H1 (cell line): ENCODE data around the gene LAMP1. TPM values are rescaled to one million over a fixed set of nuclear protein-coding genes. Genes with fewer than 3 reads are reported as not detected.
"Not testable (repeated sequence)": the region's sequence is repeated elsewhere in the genome, so short reads cannot be mapped to it uniquely, and the experiment has no call there.

Experiments used
- CTCF ChIA-PET: fragments of 300-600 bp; sonication (Branson Sonifier 250); formaldehyde crosslinking; loops from one replicate; lab custom pipeline; 2021; ENCODE audit not compliant: partially characterized antibody; lab: Charles Lee
- POLR2A ChIA-PET: fragments of 300-600 bp; sonication (Branson Sonifier 250); formaldehyde crosslinking; loops from one replicate; lab custom pipeline; 2021; ENCODE audit warnings: inconsistent platforms; ENCODE audit not compliant: partially characterized antibody; lab: Charles Lee
- DNase-seq, 2 experiments: peaks; one replicate each; pipeline versions ENCODE4 v3.0.0 to v3.0.0-alpha.2; 2010 to 2022; ENCODE audit warnings: low spot score in 2 of 2, low read depth in 1 of 2, mixed read lengths in 1 of 2
- FAIRE-seq: peaks from 2 replicates; lab custom pipeline; 2011; peaks lifted over from hg19 to GRCh38; lab: Jason Lieb, UNC
- H2AFZ ChIP-seq: 2 replicates; pipeline ENCODE4 v1.8.1; 2012; ENCODE audit warnings: low read length, inconsistent platforms
- H2AK5ac ChIP-seq: 2 replicates; pipeline ENCODE4 v1.6.1; 2013; ENCODE audit warnings: low read depth, low read length
- H2BK120ac ChIP-seq: replicated peaks from 2 replicates; pipeline ENCODE3; 2013; ENCODE audit warnings: low read depth, low read length, inconsistent platforms
- H2BK12ac ChIP-seq: 2 replicates; pipeline ENCODE4 v1.6.1; 2013; ENCODE audit warnings: low read depth, low read length
- H2BK15ac ChIP-seq: 2 replicates; pipeline ENCODE4 v1.6.1; 2013; ENCODE audit warnings: low read length
- H2BK20ac ChIP-seq: 2 replicates; pipeline ENCODE4 v1.6.1; 2013; ENCODE audit warnings: low read length
- H2BK5ac ChIP-seq: 2 replicates; pipeline ENCODE4 v1.6.1; 2013; ENCODE audit warnings: low read depth, low read length
- H3K14ac ChIP-seq: 2 replicates; pipeline ENCODE4 v1.6.1; 2013; ENCODE audit warnings: inconsistent platforms; ENCODE audit not compliant: insufficient read length
- H3K18ac ChIP-seq: 2 replicates; pipeline ENCODE4 v1.6.1; 2013; ENCODE audit warnings: low read length; ENCODE audit errors: extremely low read depth
- H3K23ac ChIP-seq: 2 replicates; pipeline ENCODE4 v1.6.1; 2013; ENCODE audit warnings: inconsistent platforms; ENCODE audit not compliant: insufficient read length
- H3K23me2 ChIP-seq: 2 replicates; pipeline ENCODE4 v1.6.1; 2013; ENCODE audit warnings: low read depth, low read length
- H3K27ac ChIP-seq: 2 replicates; pipeline ENCODE4 v1.6.1; 2011; ENCODE audit warnings: low read depth, low read length, inconsistent platforms
- H3K27me3 ChIP-seq, 4 experiments: replicated peaks in 1 of 4; 1 replicate in 1 of 4; 2 replicates in 3 of 4; pipeline versions ENCODE4 v1.6.1 to v1.8.1; 2011 to 2013; ENCODE audit warnings: low read length in 3 of 4, mild to moderate bottlenecking in 3 of 4, inconsistent platforms in 2 of 4, mixed read lengths in 2 of 4, moderate library complexity in 1 of 4; ENCODE audit not compliant: control insufficient read depth in 3 of 4, insufficient read depth in 3 of 4; ENCODE audit errors: extremely low read depth in 1 of 4
- H3K36me3 ChIP-seq, 4 experiments: 2 replicates each; pipeline versions ENCODE4 v1.6.1 to v1.8.1; 2011 to 2013; ENCODE audit warnings: mild to moderate bottlenecking in 4 of 4, low read length in 3 of 4, moderate library complexity in 2 of 4, control low read depth in 1 of 4, inconsistent platforms in 1 of 4; ENCODE audit not compliant: insufficient read depth in 4 of 4, control insufficient read depth in 2 of 4
- H3K4ac ChIP-seq: replicated peaks from 2 replicates; pipeline ENCODE3; 2013; ENCODE audit warnings: low read length, low read depth, mixed read lengths, inconsistent platforms; ENCODE audit not compliant: insufficient read length
- H3K4me1 ChIP-seq, 4 experiments: replicated peaks in 1 of 4; 1 replicate in 1 of 4; 2 replicates in 3 of 4; pipeline versions ENCODE4 v1.6.1 to v1.8.1; 2011 to 2013; ENCODE audit warnings: low read length in 3 of 4, inconsistent platforms in 2 of 4, mixed read lengths in 1 of 4; ENCODE audit not compliant: insufficient read depth in 4 of 4, control insufficient read depth in 3 of 4
- H3K4me2 ChIP-seq, 2 experiments: 2 replicates each; pipeline versions ENCODE4 v1.6.1 to v1.8.1; 2011 to 2013; ENCODE audit warnings: low read depth in 2 of 2, low read length in 2 of 2, control low read depth in 1 of 2, inconsistent platforms in 1 of 2, mild to moderate bottlenecking in 1 of 2; ENCODE audit not compliant: insufficient read depth in 1 of 2
- H3K4me3 ChIP-seq, 4 experiments: fragments of 200-600, 300-600 bp in 1 of 4; sonication (generic), shearing (Covaris generic), sonication (Bioruptor Twin) in 1 of 4; 2 replicates each; pipeline versions ENCODE4 v1.5.1 to v1.8.1; 2011 to 2016; ENCODE audit warnings: low read length in 4 of 4, low read depth in 3 of 4, control low read depth in 2 of 4, inconsistent platforms in 2 of 4, mild to moderate bottlenecking in 2 of 4, mixed read lengths in 1 of 4, moderate library complexity in 1 of 4; ENCODE audit not compliant: insufficient read depth in 2 of 4; ENCODE audit errors: extremely low read depth in 1 of 4
- H3K56ac ChIP-seq: replicated peaks from 2 replicates; pipeline ENCODE3; 2013; ENCODE audit warnings: low read depth, mild to moderate bottlenecking, mixed read lengths, low read length, inconsistent platforms; ENCODE audit not compliant: insufficient read length
- H3K79me1 ChIP-seq: 2 replicates; pipeline ENCODE4 v1.6.1; 2013; ENCODE audit warnings: low read depth, low read length, control low read depth
- H3K79me2 ChIP-seq, 2 experiments: 2 replicates each; pipeline versions ENCODE4 v1.6.1 to v1.8.1; 2012 to 2013; ENCODE audit warnings: low read length in 2 of 2, mild to moderate bottlenecking in 2 of 2, inconsistent platforms in 1 of 2; ENCODE audit not compliant: insufficient read depth in 2 of 2, control insufficient read depth in 1 of 2
- H3K9ac ChIP-seq, 4 experiments: replicated peaks in 1 of 4; 1 replicate in 1 of 4; 2 replicates in 3 of 4; pipeline versions ENCODE4 v1.6.1 to v1.8.1; 2011 to 2013; ENCODE audit warnings: low read depth in 3 of 4, low read length in 3 of 4, control low read depth in 2 of 4, mild to moderate bottlenecking in 2 of 4, moderate library complexity in 2 of 4, inconsistent platforms in 1 of 4; ENCODE audit errors: extremely low read depth in 1 of 4
- H3K9me3 ChIP-seq, 2 experiments: 2 replicates each; pipeline versions ENCODE4 v1.6.1 to v1.8.1; 2012 to 2013; ENCODE audit warnings: mild to moderate bottlenecking in 2 of 2, moderate library complexity in 2 of 2, control low read depth in 1 of 2, inconsistent platforms in 1 of 2, low read depth in 1 of 2, low read length in 1 of 2, mixed read lengths in 1 of 2; ENCODE audit not compliant: insufficient read depth in 2 of 2
- H4K20me1 ChIP-seq, 2 experiments: replicated peaks in 1 of 2; 2 replicates each; pipeline versions ENCODE3 to v1.8.1; 2011 to 2013; ENCODE audit warnings: inconsistent platforms in 2 of 2, low read length in 2 of 2, mild to moderate bottlenecking in 1 of 2; ENCODE audit not compliant: insufficient read depth in 2 of 2, control insufficient read depth in 1 of 2
- H4K5ac ChIP-seq: 2 replicates; pipeline ENCODE4 v1.6.1; 2013; ENCODE audit warnings: low read length, low read depth, mixed read lengths, inconsistent platforms; ENCODE audit not compliant: insufficient read length
- H4K8ac ChIP-seq: 2 replicates; pipeline ENCODE4 v1.8.0; 2013; ENCODE audit warnings: mild to moderate bottlenecking, moderate library complexity, low read length, inconsistent platforms; ENCODE audit not compliant: insufficient read depth; ENCODE audit errors: extremely low read depth
- H4K91ac ChIP-seq: replicated peaks from 2 replicates; pipeline ENCODE3; 2013; ENCODE audit warnings: low read length, mixed read lengths, inconsistent platforms; ENCODE audit not compliant: insufficient read length
- WGBS, 2 experiments: shearing (Covaris generic) in 1 of 2; methylation state at CpG; one replicate each; pipeline versions ENCODE4 v1.1.6 to v1.1.7; 2013 to 2015; ENCODE audit warnings: low lambda C conversion rate in 2 of 2, mixed read lengths in 2 of 2, inconsistent platforms in 1 of 2, low coverage in 1 of 2, missing lambda C conversion rate in 1 of 2; ENCODE audit not compliant: insufficient replicate concordance in 2 of 2, insufficient coverage in 1 of 2, insufficient read length in 1 of 2; ENCODE audit errors: extremely low coverage in 1 of 2, missing lambda C conversion rate in 1 of 2; 5-methylcytosine and 5-hydroxymethylcytosine counted together
- polyA plus RNA-seq, 7 experiments: library from polyadenylated mRNA; depleted of rRNA in 3 of 7; stranded (reverse) in 5 of 7; unstranded in 2 of 7; fragments of >200 nt in 5 of 7; fragments of 200-250 nt in 2 of 7; gene quantifications; 1 replicate in 5 of 7; 2 replicates in 1 of 7; 4 replicates in 1 of 7; pipeline versions ENCODE4 v1.2.1 to v1.2.3, GENCODE V29; 2011 to 2013; ENCODE audit warnings: missing spikeins in 2 of 7, mixed read lengths in 2 of 7
- total RNA-seq: library from RNA; stranded (reverse); fragmentation: NEBNext Ultra II Directional; extraction: Animal tissue kit (Norgen Biotek cat#: 25700); gene quantifications from 2 replicates; pipeline ENCODE4 v1.2.1, GENCODE V29; 2021

The LAMP1 gene
- total and polyA plus RNA-seq, 2 of the 8 experiments (the other 6 are each of a cell fraction or from before 2014, with no cell fraction given) = 97.6 to 140 TPM

DNA sequence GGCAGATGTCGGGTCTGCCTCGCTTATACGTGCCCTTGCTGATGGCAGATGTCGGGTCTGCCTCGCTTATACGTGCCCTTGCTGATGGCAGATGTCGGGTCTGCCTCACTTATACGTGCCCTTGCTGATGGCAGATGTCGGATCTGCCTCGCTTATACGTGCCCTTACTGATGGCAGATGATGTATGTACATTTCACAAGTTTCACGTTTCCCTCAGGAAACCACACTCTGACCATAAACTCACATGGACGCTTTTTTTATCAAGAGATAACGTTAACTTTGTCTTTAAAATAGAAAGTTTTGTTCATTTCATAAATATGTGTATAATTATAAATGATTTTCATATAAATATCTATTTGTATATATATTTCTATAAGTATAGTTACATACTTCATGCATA lies 34.0 kb upstream of the LAMP1 start:
- CTCF ChIA-PET, FAIRE-seq, H3K4ac ChIP-seq, H3K9ac ChIP-seq, H4K91ac ChIP-seq, H2BK20ac ChIP-seq, H3K18ac ChIP-seq, H4K5ac ChIP-seq, H3K23ac ChIP-seq, H3K4me1 ChIP-seq, H2BK5ac ChIP-seq, H3K4me3 ChIP-seq, H2AK5ac ChIP-seq, POLR2A ChIA-PET, H3K27ac ChIP-seq, H3K14ac ChIP-seq, H3K4me2 ChIP-seq, H2AFZ ChIP-seq, H3K79me1 ChIP-seq, H3K27me3 ChIP-seq, H2BK12ac ChIP-seq, H4K8ac ChIP-seq, H4K20me1 ChIP-seq, H3K56ac ChIP-seq, H3K79me2 ChIP-seq, H3K9me3 ChIP-seq, H3K23me2 ChIP-seq, H2BK15ac ChIP-seq, DNase-seq, H2BK120ac ChIP-seq: not testable (repeated sequence)
- peaks cover 9 to 42% (median 26%) of the 10 kb centered on the region in 4 experiments; a peak in 6 of 8 replicates for H3K36me3 ChIP-seq
- WGBS, 2 experiments = 95% methylated on average over 14 of the region's 14 CpGs; no CpG with 5 or more reads in 1 of the 2 experiments
